Measurements from ENCODE around the gene ARHGEF1.

ARHGEF1 gene

DNA sequence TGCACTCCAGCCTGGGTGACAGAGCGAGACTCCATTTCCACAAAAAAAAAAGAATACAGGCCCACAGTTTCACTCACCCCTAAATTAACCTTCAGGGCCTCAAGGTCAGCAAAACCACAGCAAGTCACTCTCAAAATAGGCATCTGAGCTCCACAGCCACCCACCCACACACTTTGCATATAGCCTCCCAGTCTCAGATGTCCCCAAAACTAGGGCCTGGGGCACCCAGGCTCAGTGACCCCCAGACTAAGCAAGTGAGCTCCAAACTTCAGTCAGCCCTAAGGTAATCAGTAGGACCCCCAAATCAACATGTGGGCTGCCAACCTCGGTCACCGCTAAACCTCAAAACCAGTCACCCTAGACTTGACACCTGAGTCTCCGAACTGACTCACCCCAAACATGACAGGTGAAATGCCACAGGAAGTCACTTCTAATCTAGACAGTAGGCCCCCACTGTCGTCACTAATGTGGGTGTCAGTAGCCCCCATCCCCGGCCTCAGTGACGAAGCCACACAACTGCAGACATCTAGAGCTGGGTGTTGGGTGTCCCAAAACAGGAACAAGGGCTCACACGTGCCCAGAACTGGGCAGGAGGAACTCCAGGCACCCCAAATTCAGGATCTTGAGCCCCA is 62.3 kb downstream of the ARHGEF1 start:
- DNase-seq (ENCODE audit: extremely low read depth in 1 of 2, low read depth in 1 of 2) = peak; percentile 69 to 88

DNA sequence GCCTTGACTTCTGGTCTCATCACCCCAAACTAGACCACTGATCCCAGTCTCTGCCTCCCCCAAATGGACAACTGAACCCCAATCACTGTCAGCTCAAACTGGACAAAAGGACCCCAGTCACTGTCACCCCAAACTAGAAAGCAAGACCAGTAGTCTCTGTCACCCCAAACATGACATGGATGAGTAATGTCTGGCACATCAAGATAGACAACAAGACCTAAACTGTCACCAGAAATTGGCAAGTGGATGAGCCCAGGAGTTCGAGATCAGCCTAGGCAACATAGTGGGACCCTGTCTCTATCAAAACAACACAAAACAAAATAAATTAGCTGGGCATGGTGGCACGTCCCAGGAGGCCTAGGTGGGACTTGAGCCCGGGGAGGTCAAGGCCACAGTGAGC is 64.1 kb downstream of the ARHGEF1 start:
- no peak for DNase-seq (ENCODE audit: extremely low read depth in 1 of 2, low read depth in 1 of 2)

GRCh38 chr19:41951686-41952172 is 68.7 kb downstream of the ARHGEF1 start:
- peak; percentile 78 to 87 for DNase-seq (ENCODE audit: extremely low read depth in 1 of 2, low read depth in 1 of 2)

DNA sequence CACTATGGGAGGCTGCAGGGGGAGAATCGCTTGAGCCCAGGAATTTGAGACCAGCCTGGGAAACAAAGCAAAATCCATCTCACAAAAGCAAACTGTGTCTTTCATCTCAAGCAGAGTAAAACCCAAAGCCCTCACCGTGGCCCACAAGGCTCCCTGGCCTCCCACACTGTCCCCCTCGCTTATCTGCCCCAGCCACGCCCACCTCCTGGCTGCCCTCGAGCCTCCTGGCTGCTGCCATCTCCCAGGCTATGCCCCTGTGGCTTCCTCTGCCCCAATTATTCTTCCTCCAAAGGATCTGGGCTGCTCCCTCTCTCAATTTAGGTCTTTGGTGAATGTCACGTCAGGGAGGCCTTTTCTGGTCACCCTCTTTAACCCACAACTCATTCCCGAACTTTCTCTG is 72.5 kb downstream of the ARHGEF1 start:
- DNase-seq (ENCODE audit: extremely low read depth in 1 of 2, low read depth in 1 of 2) = no peak

GRCh38 chr19:41956621-41957020 is 73.6 kb downstream of the ARHGEF1 start:
- DNase-seq (ENCODE audit: extremely low read depth in 1 of 2, low read depth in 1 of 2) = no peak

Data from activated CD8-positive, alpha-beta memory T cell treated with anti-CD3 and anti-CD28 coated beads for 1 hour (primary cell).